HepG2 (cell line): ENCODE data around the gene CILP2.

Experiments used
- GLI4 ChIP-seq: sonication (generic); formaldehyde crosslinking; IDR thresholded peaks from 2 replicates; pipeline ENCODE4 v1.5.1; 2020; ENCODE audit warnings: missing genetic modification reagents, mild to moderate bottlenecking, moderate library complexity, borderline replicate concordance
- SAFB2 ChIP-seq: sonication (generic); formaldehyde crosslinking; IDR thresholded peaks from 2 replicates; pipeline ENCODE4 v1.5.1; 2020; ENCODE audit warnings: missing genetic modification reagents, low read depth, mild to moderate bottlenecking, borderline replicate concordance

DNA sequence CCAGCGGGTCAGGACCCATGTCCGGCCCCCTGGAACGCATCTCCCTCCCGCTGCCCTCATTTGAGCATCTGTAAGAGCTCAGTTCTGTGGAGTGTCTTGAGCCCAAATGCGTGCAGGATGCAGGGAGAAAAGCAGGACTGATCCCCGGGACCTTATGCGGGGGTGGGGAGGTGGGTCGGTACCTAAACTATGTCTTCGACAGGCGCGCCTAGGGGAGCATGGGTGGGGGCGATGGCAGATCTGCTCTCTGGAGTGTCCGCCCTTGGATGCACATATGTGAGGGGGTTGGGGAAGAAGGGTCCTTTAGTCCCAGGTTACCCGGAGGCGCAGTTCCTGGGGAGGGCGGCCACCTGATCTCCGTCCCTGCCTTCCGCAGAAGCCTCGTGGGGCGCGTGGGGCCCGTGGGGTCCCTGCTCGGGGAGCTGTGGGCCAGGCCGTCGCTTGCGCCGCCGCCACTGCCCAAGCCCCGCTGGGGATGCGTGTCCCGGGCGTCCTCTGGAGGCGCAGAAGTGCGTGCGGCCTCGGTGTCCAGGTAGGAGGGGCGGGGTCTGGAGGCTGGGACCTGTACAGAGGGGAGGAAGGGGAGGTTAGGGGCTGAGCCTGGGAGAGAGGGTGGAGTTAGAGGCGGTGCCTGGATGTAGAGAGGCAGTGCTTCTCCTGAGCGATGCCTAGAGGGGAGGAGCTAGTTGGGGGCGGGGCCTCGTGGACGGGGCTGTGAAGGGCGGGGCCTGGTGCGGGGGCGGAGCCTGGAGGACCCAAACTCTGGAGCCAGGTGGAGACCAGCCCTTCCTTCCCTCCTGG, 2.9 kb downstream of the CILP2 start:
- TF ChIP-seq GLI4 (CRISPR knock-in tag) (no peak), SAFB2 (CRISPR knock-in tag) (no peak)
